GM21367 (cell line): ENCODE data around the gene TEX2.

ENCODE experiments used
- ATAC-seq: cut with Tn5 transposase; IDR thresholded peaks from one replicate; pipeline ENCODE4 v1.9.1; 2021; ENCODE audit not compliant: unreplicated experiment

TEX2 gene

DNA sequence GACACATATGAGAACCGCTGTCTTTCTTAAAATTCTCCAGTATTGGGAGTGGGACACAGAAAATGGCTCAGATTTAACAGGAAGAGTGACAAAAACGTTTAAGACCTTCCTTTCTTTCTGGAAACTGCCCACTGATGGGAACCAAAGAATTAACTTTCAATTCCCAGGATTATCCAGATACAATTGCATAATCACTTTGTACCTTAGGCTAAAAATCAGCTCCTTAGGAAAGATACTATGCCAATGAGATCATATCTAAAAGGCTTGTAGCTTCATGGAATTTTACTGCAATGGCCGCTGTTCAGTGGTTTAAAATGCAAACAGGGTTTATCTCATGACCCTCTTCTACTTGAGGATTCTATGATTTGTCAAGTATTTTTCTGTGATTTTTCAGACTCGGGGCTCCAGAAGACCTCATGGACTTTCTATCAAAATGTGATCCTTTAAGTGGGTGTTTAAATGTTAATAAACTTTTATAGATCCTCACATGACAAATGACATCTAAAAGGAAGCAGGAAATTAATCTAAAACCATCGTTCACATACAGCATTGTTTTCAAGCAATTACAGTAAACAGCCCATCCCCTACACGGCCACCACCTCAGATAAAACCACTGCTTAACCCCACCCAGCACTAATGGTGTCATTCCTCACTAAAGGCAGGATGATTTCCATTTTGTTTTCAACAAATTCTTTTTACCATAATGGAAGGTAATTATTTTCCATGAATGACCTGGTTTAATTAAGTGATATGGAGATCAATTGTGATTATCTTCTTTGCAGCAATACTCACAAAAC is 101.5 kb downstream of the TEX2 start:
- ATAC-seq: no peak

DNA sequence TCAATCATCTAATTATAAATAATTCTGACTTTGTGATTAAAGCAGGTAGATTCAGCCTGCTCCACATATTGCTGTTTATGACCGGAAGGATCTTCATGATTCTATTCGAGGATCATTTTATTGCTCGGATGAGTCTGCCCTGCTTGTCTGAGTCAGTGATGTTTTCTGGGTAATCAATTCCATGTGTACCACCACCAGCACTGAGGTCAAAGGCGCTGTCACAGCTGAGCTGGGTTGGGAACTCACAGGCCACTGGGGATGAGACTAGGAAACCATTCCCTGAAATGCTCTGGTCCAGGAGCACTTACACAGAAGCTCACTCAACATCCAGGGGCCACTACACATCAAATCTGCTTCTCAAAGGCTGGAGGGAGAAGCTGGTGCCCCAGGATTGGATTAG is 102.7 kb downstream of the TEX2 start:
- ATAC-seq: no peak

DNA sequence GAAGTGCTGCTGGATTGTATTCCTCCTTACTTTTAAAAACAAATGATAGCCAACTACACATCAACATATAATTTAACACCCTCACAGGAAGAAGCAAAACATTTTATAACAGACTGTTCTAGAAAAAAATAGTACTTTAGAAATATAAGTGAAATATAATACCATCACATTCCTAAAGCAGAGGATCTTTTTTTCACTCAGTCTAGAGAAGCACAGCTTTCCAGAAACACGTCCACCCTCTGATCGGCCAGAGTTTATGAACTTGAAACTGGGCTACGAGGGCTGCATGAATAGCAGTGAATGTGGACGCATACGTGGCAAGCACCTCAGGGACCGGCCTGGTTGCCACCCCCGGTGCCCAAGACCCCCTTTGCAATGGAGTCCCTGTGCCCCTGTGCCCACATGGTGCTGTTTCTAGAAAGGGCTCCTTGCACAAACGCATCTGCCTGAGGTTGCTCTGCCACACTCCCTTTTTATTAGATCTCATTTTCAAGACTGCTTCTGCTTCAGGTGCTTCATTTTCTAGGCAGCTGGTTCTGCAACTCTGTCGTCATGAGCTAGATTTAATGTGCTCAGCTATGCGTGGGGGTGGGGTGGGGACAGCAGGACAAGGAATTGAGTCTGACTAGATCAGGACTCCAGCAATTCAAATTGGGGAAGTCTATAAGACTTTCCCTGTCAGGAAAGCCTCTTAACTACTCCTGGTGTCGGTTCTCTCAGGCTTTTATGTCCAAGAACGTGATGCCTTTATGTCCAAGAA is 104.0 kb downstream of the TEX2 start:
- no peak for ATAC-seq

DNA sequence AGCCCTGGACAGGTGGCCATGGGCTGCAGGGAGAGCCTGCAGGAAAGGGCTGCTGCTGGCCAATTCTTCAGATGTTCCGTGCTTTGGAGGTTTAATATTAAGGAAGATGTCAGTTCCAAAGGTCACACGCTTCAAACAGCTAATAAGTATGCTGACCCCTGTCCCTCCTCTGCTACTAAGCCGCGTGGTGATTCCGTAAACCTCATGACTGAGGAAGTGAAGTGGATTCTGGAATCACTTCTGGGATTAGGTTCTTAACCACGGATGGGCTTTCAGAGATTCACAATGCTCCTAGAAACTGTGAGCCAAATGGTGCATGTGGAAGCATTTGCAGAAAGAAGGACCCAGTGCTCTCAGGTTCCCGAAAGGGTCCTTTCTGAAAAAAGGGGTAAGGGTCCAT is 104.7 kb downstream of the TEX2 start:
- ATAC-seq: no peak

DNA sequence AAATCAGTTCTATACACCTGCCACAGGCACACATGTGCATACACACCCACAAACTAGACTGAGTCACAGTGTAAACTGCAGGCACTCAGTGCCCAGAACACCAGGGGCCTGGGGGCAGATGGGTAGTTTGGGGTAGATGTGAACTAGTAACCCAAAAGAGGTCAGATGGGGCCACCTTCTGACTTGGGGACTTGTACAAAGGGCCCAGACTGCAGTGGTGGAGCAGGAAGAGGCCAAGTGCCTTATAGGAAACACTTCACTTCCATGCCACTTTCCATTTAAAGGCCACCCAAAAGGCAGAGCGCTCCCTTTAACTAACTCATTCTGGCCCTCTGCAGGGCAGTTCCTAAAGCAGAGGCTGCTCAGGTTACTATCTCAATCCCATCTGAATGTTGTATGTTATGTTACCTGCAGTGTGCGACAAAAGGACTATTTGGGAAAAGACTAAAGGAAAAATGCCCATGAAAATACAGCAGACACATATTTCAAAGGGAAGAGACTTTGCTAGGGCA is 105.3 kb downstream of the TEX2 start:
- ATAC-seq: no peak

DNA sequence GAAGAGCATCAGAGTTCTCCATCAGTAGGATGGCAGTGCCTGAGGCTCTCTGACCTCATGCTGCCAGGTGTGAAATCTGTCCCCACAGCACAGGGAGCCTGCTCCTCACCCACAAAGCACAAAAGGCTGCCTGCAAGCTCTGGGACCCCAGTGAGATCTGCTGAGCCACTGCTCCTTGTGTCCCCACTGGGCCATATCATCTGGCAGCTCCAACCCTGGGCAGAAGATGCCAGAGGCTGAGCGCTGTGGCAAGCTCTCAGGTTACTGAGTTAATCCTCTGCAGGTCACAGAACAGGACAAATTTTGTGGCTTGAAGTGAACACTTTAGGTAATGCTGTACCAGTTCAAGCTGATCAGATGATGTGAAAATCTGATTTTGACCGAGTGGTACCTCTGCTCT is 106.4 kb downstream of the TEX2 start:
- no peak for ATAC-seq

DNA sequence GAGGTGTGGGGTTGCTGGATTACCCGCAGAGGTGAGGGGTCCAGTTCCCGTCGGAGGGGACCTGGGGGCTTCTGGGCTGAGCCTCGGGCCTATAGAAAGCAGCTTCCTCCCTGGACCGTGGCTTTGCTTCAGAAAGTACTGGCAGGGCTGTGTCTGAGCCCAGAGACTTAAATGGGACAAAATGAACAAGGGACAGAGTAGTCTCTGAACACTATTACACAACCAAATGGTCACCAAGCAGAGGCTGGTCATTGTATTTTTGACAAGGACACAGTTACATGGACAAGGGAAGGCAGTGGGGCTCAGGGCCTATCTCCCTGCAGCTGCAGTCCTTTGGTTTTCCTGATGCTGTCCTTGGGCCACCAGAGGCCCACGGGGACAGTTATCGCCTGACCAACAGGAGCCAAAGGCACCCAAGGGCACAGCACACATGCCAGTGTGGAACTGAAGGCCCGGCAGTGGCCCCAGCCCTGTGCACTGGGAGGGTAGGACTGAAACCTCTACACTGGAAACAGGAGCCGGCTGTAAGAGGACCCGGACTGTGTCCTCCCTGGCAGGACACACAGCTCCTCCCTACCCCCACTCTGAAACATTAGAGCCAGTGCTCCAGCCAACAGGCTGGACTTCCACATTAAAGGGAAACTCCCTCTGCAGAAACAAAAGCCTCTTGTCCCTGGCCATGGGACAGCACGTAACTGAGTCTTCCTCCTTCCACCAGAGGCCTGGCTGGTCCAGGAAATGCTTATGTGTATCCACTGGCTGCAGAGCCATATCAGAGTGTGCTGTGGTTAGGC is 107.1 kb downstream of the TEX2 start:
- ATAC-seq: no peak

DNA sequence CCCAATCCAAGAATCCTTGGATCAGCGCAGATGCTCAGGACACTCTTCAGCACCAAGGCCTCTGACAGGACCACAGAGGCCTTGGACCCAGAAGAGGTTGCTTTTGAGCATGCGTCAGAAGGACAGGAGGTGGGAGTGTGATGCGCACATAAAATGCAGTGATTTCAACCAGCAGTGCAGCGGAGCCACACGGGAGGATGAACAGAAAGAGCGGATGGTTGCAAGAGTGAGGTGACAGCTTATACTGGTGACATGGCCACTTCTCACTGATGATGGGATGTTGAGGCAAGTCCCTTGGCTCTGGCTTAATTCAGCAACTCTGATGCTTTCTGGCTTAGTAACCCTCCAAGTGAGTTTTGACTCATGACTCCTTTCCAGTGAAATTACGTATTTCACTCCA is 107.9 kb downstream of the TEX2 start:
- ATAC-seq: no peak

DNA sequence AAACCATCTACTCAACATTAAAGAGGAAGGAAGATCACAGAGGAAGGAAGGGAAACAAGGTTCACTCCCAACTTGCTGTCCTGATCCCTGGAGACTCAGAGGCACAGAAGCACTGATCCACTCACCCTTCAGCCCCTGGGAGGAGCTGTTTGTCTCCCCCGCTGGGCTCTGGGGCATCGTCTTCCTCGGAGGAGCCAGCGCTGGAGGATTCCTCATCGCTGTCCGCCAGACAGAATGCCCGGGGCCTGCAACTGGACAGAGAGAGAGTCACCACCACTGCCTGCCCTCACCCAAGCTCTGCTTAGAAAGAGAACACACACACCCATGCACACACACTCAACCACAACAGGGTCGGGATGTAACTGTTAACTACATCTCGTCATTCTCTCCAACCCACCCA is 108.3 kb downstream of the TEX2 start:
- ATAC-seq: no peak

DNA sequence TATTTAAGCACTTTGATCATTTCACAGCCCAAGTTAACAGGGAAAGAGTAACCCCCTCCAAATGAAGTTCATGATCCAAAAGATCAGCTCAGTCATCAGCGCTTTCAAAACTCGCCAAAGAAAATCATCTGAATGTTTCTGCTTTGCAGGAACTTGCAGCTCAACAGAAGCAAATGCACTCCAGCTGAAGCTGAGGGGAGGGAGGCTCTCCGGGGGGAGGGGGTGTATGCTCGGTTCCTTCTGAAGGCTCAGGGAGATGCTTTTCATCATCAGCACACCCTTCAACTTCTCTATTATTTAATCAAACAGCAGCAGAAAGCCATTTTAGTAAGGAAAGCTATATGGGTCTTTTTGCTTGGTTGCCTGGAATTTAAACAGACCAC is 108.8 kb downstream of the TEX2 start:
- no peak for ATAC-seq

DNA sequence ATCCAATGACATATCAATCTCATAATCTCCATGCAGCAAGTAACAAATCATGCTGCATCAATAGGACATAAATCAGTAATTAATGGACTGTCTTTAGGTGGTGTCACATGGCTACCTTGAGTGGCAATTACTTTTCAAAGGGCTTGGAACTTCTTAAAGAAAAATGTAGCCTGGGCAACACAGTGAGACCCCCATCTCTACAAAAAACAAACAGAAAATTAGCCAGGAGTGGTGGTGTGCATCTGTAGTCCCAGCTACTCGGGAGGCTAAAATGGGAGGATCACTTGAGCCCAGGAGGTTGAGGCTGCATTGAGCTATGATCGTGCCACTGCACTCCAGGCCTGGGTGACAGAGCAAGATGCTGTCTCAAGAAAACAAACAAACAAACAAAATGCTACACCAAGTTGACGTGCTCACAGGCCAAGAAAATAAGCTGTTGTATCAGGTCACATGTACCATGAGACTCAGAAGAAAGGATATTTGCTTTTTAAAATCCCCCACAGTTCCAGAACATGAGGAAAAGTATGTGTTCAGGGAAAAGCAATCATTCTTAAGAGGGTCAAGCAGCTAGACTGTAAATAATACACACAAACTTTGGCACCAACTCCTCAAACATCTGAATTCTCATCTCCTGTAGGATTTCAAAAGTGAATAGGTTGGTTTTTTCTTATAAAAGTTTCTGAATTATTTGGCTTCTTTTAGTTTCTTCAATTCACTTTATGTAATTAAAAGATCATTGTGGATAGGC is 109.3 kb downstream of the TEX2 start:
- no peak for ATAC-seq

DNA sequence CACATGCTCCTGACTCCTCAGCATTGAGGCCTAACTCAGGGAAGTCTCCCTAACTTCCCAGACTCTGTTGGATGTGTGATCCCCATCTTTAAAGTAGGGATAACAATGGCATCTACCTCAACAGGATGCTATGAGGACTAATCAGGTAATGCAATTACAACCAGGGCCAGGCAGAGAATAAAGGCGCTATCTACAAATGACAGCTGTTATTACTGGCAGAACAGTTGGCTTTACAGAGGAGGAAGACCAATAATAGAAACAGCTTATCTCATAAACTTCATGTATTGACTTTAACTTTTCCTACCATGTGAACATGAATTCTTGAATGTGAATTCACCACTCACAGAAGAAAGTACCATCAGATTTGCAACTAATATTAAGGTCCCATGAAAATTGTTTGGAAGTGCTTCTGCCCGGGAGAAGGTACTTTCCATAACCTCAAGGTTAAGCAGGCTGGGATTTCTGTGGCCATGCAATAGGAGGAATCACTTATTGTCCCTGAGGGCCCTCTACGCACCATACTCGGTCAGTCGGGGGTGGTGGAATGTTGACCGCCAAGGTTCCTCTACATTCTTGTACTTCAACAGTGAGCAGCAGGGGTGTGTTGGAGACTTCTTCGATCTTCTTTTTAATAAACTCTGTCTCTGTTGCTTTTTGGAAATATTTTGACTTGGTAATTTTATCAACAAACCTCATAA is 110.5 kb downstream of the TEX2 start:
- ATAC-seq: no peak

DNA sequence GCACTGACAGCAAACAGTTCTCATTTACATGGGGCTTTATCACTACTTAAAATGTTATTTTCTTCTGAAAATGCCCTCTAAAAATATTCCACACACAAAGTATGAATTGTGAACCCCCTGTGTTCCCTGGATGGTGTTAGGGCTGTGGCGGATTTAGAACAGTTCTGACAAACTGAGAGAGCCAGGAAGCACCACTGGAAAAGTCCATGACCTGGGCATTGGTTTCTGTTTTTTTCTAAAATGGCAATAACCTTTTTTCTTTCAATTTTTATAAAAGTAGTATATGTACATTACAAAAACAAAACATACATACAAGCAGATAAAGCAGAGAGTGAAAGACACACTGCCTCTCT is 112.1 kb downstream of the TEX2 start:
- no peak for ATAC-seq

DNA sequence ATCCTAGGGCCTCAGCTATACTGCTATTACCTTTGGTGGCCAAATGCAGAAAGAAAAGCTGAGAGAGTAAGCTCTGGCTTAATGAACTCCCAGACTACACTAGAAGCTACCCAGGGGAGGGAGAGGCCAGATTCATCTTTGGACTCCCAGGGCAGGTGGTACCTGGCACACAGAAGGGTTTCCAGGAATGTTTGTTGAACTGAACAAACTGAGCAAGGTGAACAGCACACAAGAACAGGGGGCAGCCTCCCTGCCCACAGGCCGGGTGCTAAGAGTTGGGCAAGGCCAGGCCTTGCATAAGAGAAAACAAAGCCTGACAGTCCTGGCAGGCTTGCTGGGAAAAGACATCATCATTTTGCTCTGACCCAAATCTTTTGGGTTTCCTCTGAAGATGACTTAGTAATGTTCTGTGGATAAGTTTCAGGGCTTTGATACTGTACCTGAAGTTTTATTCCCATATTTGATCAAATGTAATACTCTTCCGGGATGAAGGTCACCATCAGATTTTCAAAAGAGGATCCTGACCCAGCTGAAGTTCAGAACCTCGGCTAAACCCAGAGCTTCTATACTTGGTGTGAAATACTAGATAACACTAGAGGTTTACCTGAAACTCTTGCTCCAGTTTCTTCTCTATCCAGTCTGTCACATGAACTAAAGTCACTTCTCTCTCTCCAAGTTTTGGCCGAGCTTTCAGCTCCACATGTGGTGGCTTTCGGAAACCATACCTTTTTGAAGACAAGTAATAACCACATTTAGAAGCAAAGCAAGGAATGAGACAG is 112.6 kb downstream of the TEX2 start:
- ATAC-seq: no peak

DNA sequence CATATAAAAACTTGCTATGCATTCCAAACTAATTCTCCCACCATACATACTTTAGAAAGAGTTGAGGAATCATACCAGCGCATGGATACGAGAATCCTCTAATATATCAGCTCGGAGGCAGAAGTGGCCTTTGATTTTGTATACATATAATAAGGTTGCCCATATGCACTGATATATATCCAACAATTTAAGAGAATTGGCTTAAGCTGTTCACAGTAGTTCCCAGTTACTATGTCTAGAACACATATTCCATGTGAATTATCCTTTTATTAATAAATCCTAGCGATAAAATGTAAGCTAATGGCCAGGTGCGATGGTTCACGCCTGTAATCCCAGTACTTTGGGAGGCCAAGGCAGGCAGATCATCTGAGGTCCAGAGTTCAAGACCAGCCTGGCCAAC is 113.9 kb downstream of the TEX2 start:
- ATAC-seq: no peak

DNA sequence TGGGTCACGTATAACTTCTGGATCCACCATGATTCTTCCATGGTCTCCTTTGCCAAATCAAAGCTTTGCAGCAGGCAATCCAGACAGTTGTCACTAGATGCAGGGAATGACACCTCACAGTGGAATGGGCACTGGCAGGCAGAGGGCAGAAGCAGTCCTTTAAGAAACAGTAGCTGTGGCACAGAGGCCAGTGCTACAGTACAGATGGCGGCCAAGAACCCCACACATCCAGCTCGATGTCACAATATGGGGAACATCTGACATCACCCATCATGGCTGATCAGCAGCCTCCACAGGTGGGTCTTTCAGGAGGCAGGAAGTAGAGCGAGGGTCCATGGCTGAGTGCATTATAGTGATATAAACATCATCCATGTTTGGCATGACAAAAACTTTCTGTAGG is 114.4 kb downstream of the TEX2 start:
- no peak for ATAC-seq

DNA sequence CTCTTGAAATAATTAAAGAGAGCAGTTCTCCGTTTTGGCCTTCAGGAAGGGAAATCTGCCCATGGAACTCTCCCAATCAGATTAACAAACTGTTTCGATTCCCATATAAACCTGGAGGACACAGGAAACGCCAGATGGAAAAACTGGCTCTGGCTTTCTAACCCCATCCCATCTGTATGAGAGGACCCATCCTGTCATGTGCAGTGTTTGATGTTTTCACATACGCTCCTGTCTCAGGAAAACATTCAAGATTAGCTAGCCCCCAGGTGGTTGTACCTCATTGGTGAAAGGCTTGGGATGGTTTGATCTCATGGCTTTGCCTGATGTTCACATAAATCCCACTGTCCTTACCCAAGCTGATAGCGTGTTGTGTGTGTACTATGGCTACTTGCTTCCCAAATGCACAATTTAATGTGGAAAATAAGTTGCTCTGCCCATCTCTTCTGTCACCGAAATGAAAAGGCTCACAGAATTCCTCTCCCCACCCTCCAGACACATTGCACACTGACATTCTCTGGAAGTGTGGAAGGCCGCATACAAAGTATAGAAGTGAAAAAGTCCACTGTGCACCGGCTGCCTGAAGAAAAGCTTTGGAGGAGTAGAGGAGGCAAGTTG is 114.9 kb downstream of the TEX2 start:
- no peak for ATAC-seq

DNA sequence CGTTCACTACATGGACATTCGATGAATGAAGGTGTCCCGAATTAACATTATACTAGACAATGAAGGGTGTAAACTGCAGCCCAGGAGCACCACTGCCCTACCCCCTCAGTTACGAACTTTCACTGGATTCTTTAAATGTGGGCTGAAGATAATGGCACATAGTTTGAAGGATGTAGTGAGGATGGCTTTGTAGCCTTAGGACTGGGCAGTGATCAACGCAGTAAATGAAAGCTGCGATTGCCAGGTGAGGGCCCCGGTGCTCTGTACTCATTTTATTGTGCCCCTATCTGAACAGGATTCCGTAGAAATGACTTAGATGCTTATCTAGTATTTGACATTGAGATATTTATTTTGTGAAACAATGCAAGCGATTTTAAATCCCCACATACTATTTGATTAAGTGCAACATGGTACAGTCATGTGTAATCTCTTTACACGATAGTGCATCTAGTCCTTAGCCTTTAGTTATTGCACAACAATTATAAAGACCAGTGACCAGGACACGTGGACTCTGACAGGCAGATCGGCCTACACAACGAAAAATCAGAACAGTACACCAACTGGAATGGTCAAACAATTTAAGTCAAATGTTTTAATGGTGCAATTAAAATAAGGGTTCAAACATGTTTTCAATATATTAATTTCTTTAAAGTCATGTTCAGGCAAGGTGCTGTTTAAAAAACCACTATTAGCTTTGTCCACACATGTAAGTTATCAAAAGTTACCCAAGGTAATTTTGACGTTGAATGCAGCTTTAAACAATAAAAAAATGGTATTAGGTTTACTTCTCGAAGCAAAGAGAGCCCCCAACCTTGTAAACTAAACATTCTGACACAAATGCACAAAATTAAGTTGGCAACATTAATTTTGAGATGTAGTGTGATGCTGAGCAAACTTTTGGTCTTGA is 115.7 kb downstream of the TEX2 start:
- no peak for ATAC-seq
